Activated T-helper 17 cell treated with anti-CD3 and anti-CD28 coated beads, Interleukin-2, amount 50 U/mL, for 72 hours (primary cell): ENCODE measurements around the gene CDKAL1. TPM values are rescaled to one million over a fixed set of nuclear protein-coding genes. Genes with fewer than 3 reads are reported as not detected.

Source experiments
- ATAC-seq: fragments of 150-1000 bp; cut with Tn5 transposase; replicated peaks from 2 replicates; pipeline ENCODE4 v1.10.0; 2021; ENCODE audit warnings: mild to moderate bottlenecking, moderate library complexity
- H3K27ac Mint-ChIP-seq: one replicate; pipeline ENCODE4 v1.8.0; 2022; ENCODE audit warnings: mixed read lengths
- H3K27me3 Mint-ChIP-seq: one replicate; pipeline ENCODE4 v1.8.0; 2022; ENCODE audit warnings: mixed read lengths
- H3K36me3 Mint-ChIP-seq: one replicate; pipeline ENCODE4 v1.8.0; 2022; ENCODE audit warnings: low read depth, mild to moderate bottlenecking, mixed read lengths
- H3K4me1 Mint-ChIP-seq: one replicate; pipeline ENCODE4 v1.8.0; 2022; ENCODE audit warnings: mixed read lengths
- H3K4me3 Mint-ChIP-seq: one replicate; pipeline ENCODE4 v1.8.0; 2022; ENCODE audit warnings: mild to moderate bottlenecking, mixed read lengths
- H3K9me3 Mint-ChIP-seq: one replicate; pipeline ENCODE4 v1.8.0; 2022; ENCODE audit warnings: mixed read lengths
- total RNA-seq, 2 donors: library from RNA; stranded (reverse); gene quantifications; one replicate each; pipeline ENCODE4 v1.2.3, GENCODE V29; 2022

Gene CDKAL1
- total RNA-seq, 2 donors from 2014 or later = 27.7 to 31.9 TPM

GRCh38 chr6:21279619-21280018 is 745.4 kb downstream of the CDKAL1 start:
- Mint-ChIP-seq H3K4me3 (no peak overlapping the region), H3K27ac (no peak overlapping the region), H3K4me1 (no peaks in the 10 kb centered on the region), H3K36me3 (no peaks in the 10 kb centered on the region), H3K9me3 (no peaks in the 10 kb centered on the region), H3K27me3 (no peaks in the 10 kb centered on the region)
- no peak for ATAC-seq

DNA sequence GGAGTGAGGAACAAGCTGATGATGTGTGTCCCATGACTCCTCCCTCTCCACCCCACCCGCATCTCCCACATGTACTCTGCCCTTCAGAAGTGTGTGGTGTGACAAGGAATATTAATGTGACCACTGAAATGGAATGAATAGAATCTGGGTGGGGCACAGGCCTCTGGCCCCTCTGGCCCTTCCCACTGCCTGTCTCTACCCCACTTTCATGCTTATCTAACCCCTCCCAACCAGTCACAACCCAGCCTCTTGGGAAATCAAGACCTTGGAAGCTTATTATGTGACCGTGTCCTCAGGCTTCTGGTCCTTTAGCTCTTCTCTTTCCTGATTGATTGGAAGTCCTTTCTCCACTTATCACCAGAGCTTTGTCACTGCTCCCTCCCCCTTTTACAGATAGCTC is 747.1 kb downstream of the CDKAL1 start:
- no peak for ATAC-seq
- Mint-ChIP-seq H3K9me3 (no peaks in the 10 kb centered on the region), H3K27ac (no peak overlapping the region), H3K27me3 (peaks cover 4% of the 10 kb centered on the region), H3K36me3 (no peaks in the 10 kb centered on the region), H3K4me1 (no peaks in the 10 kb centered on the region), H3K4me3 (no peak overlapping the region)

Other genes with a start within 250 kb of the CDKAL1 start
- 10 to 100 TPM; 13.6 to 26.6 TPM for gene E2F3, start 132.6 kb upstream of the CDKAL1 start, total RNA-seq